ENCODE results near the gene ZNF768. TPM values are rescaled to one million over a fixed set of nuclear protein-coding genes. Genes with fewer than 3 reads are reported as not detected.

ZNF768 gene
- total RNA-seq, 1 experiment from 2014 or later: 68.3 TPM

GRCh38 chr16:30519120-30520049 lies 7.0 kb downstream of the ZNF768 start:
- Histone ChIP-seq H3K9me3 (ENCODE audit: control insufficient read depth, insufficient read depth, low read depth, low read length) (no peaks in the 10 kb centered on the region), H3K4me3 (ENCODE audit: low read depth in 2 of 2, low read length in 2 of 2) (no peak overlapping the region), H3K4me1 (ENCODE audit: control insufficient read depth, insufficient read depth, low read length) (peaks cover 1% of the 10 kb centered on the region; the same call in 1 of the 2 replicates), H3K36me3 (ENCODE audit: control insufficient read depth, insufficient read depth, low read length) (no peaks in the 10 kb centered on the region), H3K27ac (ENCODE audit: low read length) (no peak overlapping the region), H3K27me3 (ENCODE audit: control insufficient read depth, insufficient read depth, low read length) (no peaks in the 10 kb centered on the region)
- ChIA-PET CTCF (no interaction called here), POLR2A (interaction anchor here (0.5 kb wide), 1 partner anchor 12 kb away, joined by 11 read pairs; no protein-coding TSS in a partner anchor)
- intact Hi-C loops (cut with micrococcal nuclease; ENCODE audit: unreplicated experiment) (loop anchor here (10.0 kb wide), 1 partner anchor 75 kb away; the partner anchor contains the start of gene SEPHS2), in situ Hi-C loops (cut with HindIII; ENCODE audit: low pct_unique_long_range_greater_than_20kb, low sequenced_read_pairs) (no loop called here)
- ATAC-seq (no peak), DNase-seq (ENCODE audit: low read depth, low spot score) (no peak)
- TF ChIP-seq POLR2AphosphoS5 (IDR thresholded peaks at IDR 0.05; ENCODE audit: low read depth, low read length) (no peak), CTCF (IDR thresholded peaks at IDR 0.05) (no peak), REST (IDR thresholded peaks at IDR 0.05; ENCODE audit: insufficient read depth in 1 of 2, low read depth in 2 of 2, low read length in 1 of 2) (no peak), SIN3A (IDR thresholded peaks at IDR 0.05; ENCODE audit: borderline replicate concordance, insufficient read depth, low read depth, low read length) (no peak), TCF7L2 (IDR thresholded peaks at IDR 0.05; ENCODE audit: low read depth, low read length) (no peak)
- BruUV-seq (replicated peaks): no TSS peak

GRCh38 chr16:30518552-30518951 lies 7.8 kb downstream of the ZNF768 start:
- no peak for DNase-seq (ENCODE audit: low read depth, low spot score)
- CTCF ChIA-PET: no interaction called here

More at GRCh38 chr16:30518552-30518951, 7.8 kb downstream of the ZNF768 start:
- no peak for ATAC-seq
- intact Hi-C loops (cut with micrococcal nuclease; ENCODE audit: unreplicated experiment) (no loop called here), in situ Hi-C loops (cut with HindIII; ENCODE audit: low pct_unique_long_range_greater_than_20kb, low sequenced_read_pairs) (no loop called here)
- POLR2A ChIA-PET: interaction anchor here (0.5 kb wide), 1 partner anchor 12 kb away, joined by 11 read pairs; no protein-coding TSS in a partner anchor
- Histone ChIP-seq H3K36me3 (ENCODE audit: control insufficient read depth, insufficient read depth, low read length) (no peaks in the 10 kb centered on the region), H3K4me3 (ENCODE audit: low read depth in 2 of 2, low read length in 2 of 2) (no peak overlapping the region), H3K9me3 (ENCODE audit: control insufficient read depth, insufficient read depth, low read depth, low read length) (no peaks in the 10 kb centered on the region), H3K4me1 (ENCODE audit: control insufficient read depth, insufficient read depth, low read length) (no peaks in the 10 kb centered on the region), H3K27ac (ENCODE audit: low read length) (no peak overlapping the region), H3K27me3 (ENCODE audit: control insufficient read depth, insufficient read depth, low read length) (no peaks in the 10 kb centered on the region)
- TF ChIP-seq REST (IDR thresholded peaks at IDR 0.05; ENCODE audit: insufficient read depth in 1 of 2, low read depth in 2 of 2, low read length in 1 of 2) (no peak), CTCF (IDR thresholded peaks at IDR 0.05) (no peak), TCF7L2 (IDR thresholded peaks at IDR 0.05; ENCODE audit: low read depth, low read length) (no peak), SIN3A (IDR thresholded peaks at IDR 0.05; ENCODE audit: borderline replicate concordance, insufficient read depth, low read depth, low read length) (no peak), POLR2AphosphoS5 (IDR thresholded peaks at IDR 0.05; ENCODE audit: low read depth, low read length) (no peak)
- no TSS peak for BruUV-seq (replicated peaks)
